ENCODE results near the gene TARDBP. TPM values are rescaled to one million over a fixed set of nuclear protein-coding genes. Genes with fewer than 3 reads are reported as not detected.

TARDBP gene
- total RNA-seq, 1 donor from 2014 or later: 197 TPM

Other genes with a start within 250 kb of the TARDBP start
- gene CASZ1, start 216.0 kb upstream of the TARDBP start, total RNA-seq: 8.0 and 11.7 TPM in 2 replicates
- 0.15 and 0.57 TPM in 2 replicates for gene MASP2, start 34.6 kb downstream of the TARDBP start, total RNA-seq
- 306 and 332 TPM in 2 replicates for gene SRM, start 47.4 kb downstream of the TARDBP start, total RNA-seq
- 93.5 and 103 TPM in 2 replicates for gene EXOSC10, start 87.2 kb downstream of the TARDBP start, total RNA-seq
- not detected in 2 replicates for gene ANGPTL7, start 176.7 kb downstream of the TARDBP start, total RNA-seq
- 48.7 and 49.4 TPM in 2 replicates for gene MTOR, start 249.9 kb downstream of the TARDBP start, total RNA-seq